WERI-Rb-1 (cell line): ENCODE results near the gene DSTN.

Experiments
- DNase-seq: peaks from one replicate; pipeline ENCODE4 v3.0.0-alpha.2; 2020
- H3K27ac ChIP-seq: fragments of 250-450 bp; sonication (Bioruptor Pico); 2 replicates; pipeline ENCODE4 v1.5.1; 2020; ENCODE audit warnings: mild to moderate bottlenecking, moderate library complexity
- H3K27me3 ChIP-seq: fragments of 250-450 bp; sonication (Bioruptor Pico); 2 replicates; pipeline ENCODE4 v1.5.1; 2021; ENCODE audit warnings: mild to moderate bottlenecking, low read depth, moderate library complexity; ENCODE audit not compliant: insufficient read depth, severe bottlenecking
- H3K36me3 ChIP-seq: fragments of 250-450 bp; sonication (Bioruptor Pico); 2 replicates; pipeline ENCODE4 v1.5.1; 2020; ENCODE audit warnings: mild to moderate bottlenecking, moderate library complexity
- H3K4me3 ChIP-seq: 2 replicates; pipeline ENCODE4 v1.5.1; 2011; ENCODE audit warnings: low read depth, mild to moderate bottlenecking, control low read depth, low read length
- H3K9me3 ChIP-seq: fragments of 250-450 bp; sonication (Bioruptor Pico); 2 replicates; pipeline ENCODE4 v1.5.1; 2021; ENCODE audit warnings: mild to moderate bottlenecking, moderate library complexity; ENCODE audit not compliant: severe bottlenecking
- TF ChIP-seq, protein P1 (sequence below): IDR thresholded peaks from 2 replicates; pipeline ENCODE4 v1.5.1; 2011; ENCODE audit warnings: low read depth, mild to moderate bottlenecking, control low read depth, inconsistent platforms, low read length

Gene DSTN

DNA sequence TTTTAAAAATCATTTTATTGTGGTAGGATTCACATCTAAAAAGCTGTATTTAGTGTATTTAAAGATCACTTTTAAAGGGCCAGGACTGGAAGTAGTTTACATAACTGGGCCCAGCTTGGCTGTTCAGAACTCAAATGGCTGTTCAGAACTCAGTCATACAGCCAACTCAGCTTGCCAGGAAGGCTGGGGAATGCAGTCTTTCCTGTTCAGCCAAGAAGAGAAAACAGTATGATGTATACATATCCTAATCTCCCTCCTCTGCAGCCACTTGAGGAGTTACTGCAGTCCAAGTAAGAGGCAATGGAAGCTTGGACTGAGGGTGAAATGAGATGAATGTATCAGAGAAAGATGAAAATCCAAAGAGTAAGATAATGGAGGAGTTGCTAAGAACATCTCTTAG lies 24.6 kb downstream of the DSTN start:
- Histone ChIP-seq H3K36me3 (peaks cover 5% of the 10 kb centered on the region; the same call in 1 of the 2 replicates), H3K4me3 (no peak overlapping the region), H3K9me3 (no peaks in the 10 kb centered on the region), H3K27ac (no peak overlapping the region), H3K27me3 (no peaks in the 10 kb centered on the region)
- TF ChIP-seq, protein P1, sequence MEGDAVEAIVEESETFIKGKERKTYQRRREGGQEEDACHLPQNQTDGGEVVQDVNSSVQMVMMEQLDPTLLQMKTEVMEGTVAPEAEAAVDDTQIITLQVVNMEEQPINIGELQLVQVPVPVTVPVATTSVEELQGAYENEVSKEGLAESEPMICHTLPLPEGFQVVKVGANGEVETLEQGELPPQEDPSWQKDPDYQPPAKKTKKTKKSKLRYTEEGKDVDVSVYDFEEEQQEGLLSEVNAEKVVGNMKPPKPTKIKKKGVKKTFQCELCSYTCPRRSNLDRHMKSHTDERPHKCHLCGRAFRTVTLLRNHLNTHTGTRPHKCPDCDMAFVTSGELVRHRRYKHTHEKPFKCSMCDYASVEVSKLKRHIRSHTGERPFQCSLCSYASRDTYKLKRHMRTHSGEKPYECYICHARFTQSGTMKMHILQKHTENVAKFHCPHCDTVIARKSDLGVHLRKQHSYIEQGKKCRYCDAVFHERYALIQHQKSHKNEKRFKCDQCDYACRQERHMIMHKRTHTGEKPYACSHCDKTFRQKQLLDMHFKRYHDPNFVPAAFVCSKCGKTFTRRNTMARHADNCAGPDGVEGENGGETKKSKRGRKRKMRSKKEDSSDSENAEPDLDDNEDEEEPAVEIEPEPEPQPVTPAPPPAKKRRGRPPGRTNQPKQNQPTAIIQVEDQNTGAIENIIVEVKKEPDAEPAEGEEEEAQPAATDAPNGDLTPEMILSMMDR, result no peak
- DNase-seq, result no peak

DNA sequence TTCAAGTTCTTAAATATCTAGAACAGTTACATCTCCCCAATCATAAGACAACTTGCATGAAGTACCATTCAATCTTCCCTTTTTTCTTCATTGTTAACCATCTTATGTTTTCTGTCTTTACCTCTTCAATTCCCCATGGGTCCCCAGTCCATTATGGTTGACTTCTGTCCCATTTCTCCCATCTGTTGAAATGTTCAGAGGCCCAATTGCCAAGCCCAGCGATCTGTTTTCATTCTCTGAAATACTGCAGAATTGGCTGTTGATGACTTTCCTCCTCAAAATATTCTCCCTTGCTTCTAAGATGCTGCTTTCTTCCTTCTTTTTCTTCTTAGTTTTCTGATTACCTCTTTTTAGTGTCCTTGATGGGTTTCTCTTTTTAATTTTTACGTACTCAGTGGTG lies 26.0 kb downstream of the DSTN start:
- DNase-seq, result no peak
- Histone ChIP-seq H3K4me3 (no peak overlapping the region), H3K9me3 (no peaks in the 10 kb centered on the region), H3K27me3 (no peaks in the 10 kb centered on the region), H3K36me3 (peaks cover 5% of the 10 kb centered on the region; the same call in 1 of the 2 replicates), H3K27ac (no peak overlapping the region)
- TF ChIP-seq, protein P1, result no peak

DNA sequence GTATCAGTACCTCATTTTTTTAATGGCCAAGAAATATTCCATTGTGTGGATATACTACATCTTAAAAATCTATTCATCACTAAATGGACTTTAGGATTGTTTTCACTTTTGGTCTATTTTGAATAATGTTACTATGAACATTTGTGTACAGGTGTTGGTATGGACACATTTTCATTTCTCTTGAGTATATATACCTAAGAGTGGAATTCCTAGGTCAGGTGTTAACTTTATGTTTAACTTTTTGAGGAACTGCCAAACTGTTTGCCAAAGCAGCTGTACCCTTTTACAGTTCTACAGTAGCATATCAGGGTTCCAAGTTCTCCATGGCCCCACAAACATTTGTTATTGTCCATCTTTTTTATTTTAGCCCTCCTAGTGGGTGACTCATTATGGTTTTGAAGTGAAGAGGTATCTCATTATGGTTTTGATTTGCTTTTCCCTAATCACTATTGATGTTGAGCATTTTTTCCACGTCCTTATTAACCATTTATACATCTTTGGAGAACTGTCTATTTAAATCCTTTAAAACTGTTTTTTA lies 28.2 kb downstream of the DSTN start:
- H3K27me3 ChIP-seq, result no peaks in the 10 kb centered on the region
- H3K9me3 ChIP-seq, result no peaks in the 10 kb centered on the region
- DNase-seq, result no peak
- TF ChIP-seq, protein P1, result no peak
- H3K36me3 ChIP-seq, result peaks cover 7% of the 10 kb centered on the region
- no peak overlapping the region for H3K4me3 ChIP-seq
- no peak overlapping the region for H3K27ac ChIP-seq

DNA sequence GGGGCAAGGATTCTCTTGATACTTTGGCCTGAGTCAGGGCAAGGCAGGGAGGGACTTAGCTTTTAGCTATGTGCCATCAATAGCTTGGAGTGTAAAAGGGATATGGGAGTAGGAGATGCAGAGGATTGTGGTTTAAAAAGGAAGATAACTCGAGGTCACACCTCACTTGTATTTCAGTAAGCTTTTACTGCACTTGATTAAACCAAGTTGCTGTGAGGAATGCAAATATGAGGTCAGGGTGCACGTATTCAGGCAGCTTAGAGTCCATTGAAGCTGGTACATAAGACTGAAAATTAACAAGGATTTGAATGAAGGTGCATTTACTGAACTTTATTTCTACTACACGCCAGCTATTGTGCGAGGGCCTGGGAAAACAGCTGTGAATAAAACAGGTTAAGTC lies 32.1 kb downstream of the DSTN start:
- H3K4me3 ChIP-seq, result no peak overlapping the region
- H3K27ac ChIP-seq, result no peak overlapping the region
- no peak for DNase-seq
- TF ChIP-seq, protein P1, result no peak
- peaks cover 17% of the 10 kb centered on the region for H3K36me3 ChIP-seq
- no peaks in the 10 kb centered on the region for H3K9me3 ChIP-seq
- H3K27me3 ChIP-seq, result no peaks in the 10 kb centered on the region

DNA sequence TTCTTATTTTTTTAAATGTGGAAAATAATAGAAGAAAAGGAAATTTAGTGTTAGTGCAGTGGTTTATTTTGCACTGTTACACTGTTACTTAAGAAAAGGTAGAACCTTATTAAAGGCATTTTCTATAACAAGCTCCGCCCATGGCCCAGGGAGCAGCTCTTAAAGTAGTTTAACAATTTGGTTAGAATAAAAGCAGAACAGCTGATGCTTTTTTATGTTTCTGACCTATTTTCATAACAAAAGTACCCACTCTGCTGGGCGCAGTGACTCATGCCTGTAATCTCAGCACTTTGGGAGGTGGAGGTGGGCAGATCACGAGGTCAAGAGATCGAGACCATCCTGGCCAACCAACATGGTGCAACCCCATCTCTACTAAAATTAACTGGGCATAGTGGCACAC lies 32.6 kb downstream of the DSTN start:
- Histone ChIP-seq H3K27me3 (no peaks in the 10 kb centered on the region), H3K4me3 (no peak overlapping the region), H3K9me3 (no peaks in the 10 kb centered on the region)

More for the DNA sequence above, 32.6 kb downstream of the DSTN start:
- TF ChIP-seq, protein P1, result no peak
- no peak overlapping the region for H3K27ac ChIP-seq
- DNase-seq, result no peak
- peaks cover 17% of the 10 kb centered on the region for H3K36me3 ChIP-seq
